Spleen (tissue), 11 donors: ENCODE measurements around the gene RAPGEF6. TPM values are rescaled to one million over a fixed set of nuclear protein-coding genes. Genes with fewer than 3 reads are reported as not detected.

Experiments used
- DNase-seq: peaks from one replicate; pipeline ENCODE4 v3.0.0-alpha.2; 2020
- H3K27ac ChIP-seq, 8 donors: fragments of 200-600 bp; sonication (generic) in 7 of 8; 1 replicate in 4 of 8; 2 replicates in 4 of 8; pipeline versions ENCODE4 v1.5.0 to v1.8.0; 2016 to 2021; ENCODE audit warnings: inconsistent platforms in 4 of 8, mild to moderate bottlenecking in 4 of 8, moderate library complexity in 1 of 8
- H3K27me3 ChIP-seq, 7 donors: fragments of 200-600 bp; sonication (generic) in 6 of 7; replicated peaks in 1 of 7; 1 replicate in 4 of 7; 2 replicates in 3 of 7; pipeline versions ENCODE4 v1.5.0 to v1.8.0; 2016 to 2021; ENCODE audit warnings: inconsistent platforms in 3 of 7, mild to moderate bottlenecking in 1 of 7
- H3K36me3 ChIP-seq, 6 donors: fragments of 200-600 bp; sonication (generic) in 5 of 6; 1 replicate in 4 of 6; 2 replicates in 2 of 6; pipeline versions ENCODE4 v1.5.0 to v1.8.0; 2016 to 2021; ENCODE audit warnings: inconsistent platforms in 2 of 6
- H3K4me1 ChIP-seq, 6 donors: fragments of 200-600 bp; sonication (generic) in 5 of 6; 1 replicate in 3 of 6; 2 replicates in 3 of 6; pipeline versions ENCODE4 v1.5.0 to v1.8.0; 2016 to 2021; ENCODE audit warnings: inconsistent platforms in 3 of 6
- H3K4me3 ChIP-seq, 8 donors: fragments of 200-600 bp; sonication (generic) in 7 of 8; 1 replicate in 4 of 8; 2 replicates in 4 of 8; pipeline versions ENCODE4 v1.5.0 to v1.8.0; 2016 to 2021; ENCODE audit warnings: inconsistent platforms in 4 of 8, mild to moderate bottlenecking in 4 of 8, moderate library complexity in 2 of 8
- H3K9me3 ChIP-seq, 8 donors: fragments of 200-600 bp; sonication (generic) in 7 of 8; 1 replicate in 4 of 8; 2 replicates in 4 of 8; pipeline versions ENCODE4 v1.5.0 to v1.8.0; 2016 to 2021; ENCODE audit warnings: inconsistent platforms in 4 of 8
- POLR2A ChIP-seq, 3 donors: fragments of 450-650 bp; IDR thresholded peaks; one replicate each; pipeline ENCODE4 v1.5.1; 2017; ENCODE audit warnings: antibody characterized with exemption in 3 of 3, mild to moderate bottlenecking in 1 of 3
- POLR2AphosphoS5 ChIP-seq, 3 donors: sonication (generic); formaldehyde crosslinking; IDR thresholded peaks; one replicate each; pipeline ENCODE4 v1.5.1; 2017; ENCODE audit warnings: antibody characterized with exemption in 3 of 3
- WGBS, 5 donors: extraction: QIAGEN DNeasy Blood & Tissue Kit in 3 of 5; methylation state at CpG; one replicate each; pipeline versions ENCODE4 v1.1.5 to v1.1.7; 2013 to 2018; 5-methylcytosine and 5-hydroxymethylcytosine counted together
- intact Hi-C: fragments of 100-400 bp; cut with DNase I; formaldehyde crosslinking; loops from one replicate; pipeline ENCODE4 v1.15.0; 2023; ENCODE audit warnings: low total_unique reads
- polyA plus RNA-seq, 3 donors: library from polyadenylated mRNA; stranded (reverse); fragments of 200-250 nt; gene quantifications; one replicate each; pipeline ENCODE4 v1.2.1, GENCODE V29; 2013
- total RNA-seq, 7 donors: library from RNA; depleted of rRNA in 3 of 7; stranded (reverse); fragments of >200 nt in 3 of 7; fragmentation: NEBNext Ultra II Directional in 4 of 7; extraction: Animal tissue kit (Norgen Biotek cat#: 25700) in 4 of 7; gene quantifications; one replicate each; pipeline versions ENCODE4 v1.1.0 to v1.2.1, GENCODE V29; 2016 to 2021
- TF ChIP-seq, protein P1 (sequence below), 11 experiments: fragments of 200-600 bp in 7 of 11; fragments of 450-650 bp in 4 of 11; sonication (generic) in 4 of 11; IDR thresholded peaks in 8 of 11; conservative IDR thresholded peaks in 3 of 11; 1 replicate in 7 of 11; 2 replicates in 4 of 11; pipeline versions ENCODE4 v1.4.0 to v1.8.0; 2016 to 2021; ENCODE audit warnings: antibody characterized with exemption in 11 of 11, inconsistent platforms in 4 of 11, mild to moderate bottlenecking in 1 of 11
- donor health status: healthy with polysubstance abuse.
- donor health status: DM: no; HTN: no; CAD: no; lungs with moderate emphysema.
- donor health status: DM: no; HTN: no; CAD: no.
- donor health status: Bipolar disorder and iron deficiency.
- donor health status: healthy.
- donor health status: DM: no; HTN: no; CAD: no.
- donor health status: DM: yes; HTN: yes; CAD: no.

The RAPGEF6 gene
- total and polyA plus RNA-seq, 10 donors, result 3.8 to 56.4 (median 43.2) TPM

DNA sequence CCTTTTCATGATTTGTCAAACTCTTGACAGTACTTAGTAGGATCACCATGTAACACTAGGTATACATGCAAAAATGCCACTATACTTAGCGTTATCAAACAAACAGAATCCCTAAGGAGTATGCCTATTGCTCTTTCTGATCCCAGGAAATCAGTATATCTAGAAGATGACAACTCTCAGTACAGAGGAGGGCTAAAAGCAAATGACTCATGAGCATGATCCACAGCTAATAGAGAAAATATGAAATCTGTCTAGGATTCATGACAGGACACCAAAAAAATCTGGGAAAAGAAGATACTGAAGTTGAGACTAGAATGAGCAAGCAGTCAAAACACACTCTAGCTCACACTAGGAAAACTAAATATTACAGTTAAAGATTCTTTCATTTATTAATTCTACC, 89.2 kb downstream of the RAPGEF6 start:
- Histone ChIP-seq H3K4me3 (peak overlapping the region in 5 of 8 donors; percentile 6 to 61 (median 31)), H3K27me3 (no peaks in the 10 kb centered on the region), H3K9me3 (no peaks in the 10 kb centered on the region), H3K27ac (no peak overlapping the region), H3K4me1 (peaks cover 0 to 70% (median 5%) of the 10 kb centered on the region in 6 donors), H3K36me3 (peaks cover 0 to 45% (median 3%) of the 10 kb centered on the region in 6 donors)
- DNase-seq, result no peak
- intact Hi-C loops, result no loop called here
- TF ChIP-seq POLR2AphosphoS5 (IDR thresholded peaks at IDR 0.05) (no peak), POLR2A (IDR thresholded peaks at IDR 0.05) (no peak)
- TF ChIP-seq, protein P1, sequence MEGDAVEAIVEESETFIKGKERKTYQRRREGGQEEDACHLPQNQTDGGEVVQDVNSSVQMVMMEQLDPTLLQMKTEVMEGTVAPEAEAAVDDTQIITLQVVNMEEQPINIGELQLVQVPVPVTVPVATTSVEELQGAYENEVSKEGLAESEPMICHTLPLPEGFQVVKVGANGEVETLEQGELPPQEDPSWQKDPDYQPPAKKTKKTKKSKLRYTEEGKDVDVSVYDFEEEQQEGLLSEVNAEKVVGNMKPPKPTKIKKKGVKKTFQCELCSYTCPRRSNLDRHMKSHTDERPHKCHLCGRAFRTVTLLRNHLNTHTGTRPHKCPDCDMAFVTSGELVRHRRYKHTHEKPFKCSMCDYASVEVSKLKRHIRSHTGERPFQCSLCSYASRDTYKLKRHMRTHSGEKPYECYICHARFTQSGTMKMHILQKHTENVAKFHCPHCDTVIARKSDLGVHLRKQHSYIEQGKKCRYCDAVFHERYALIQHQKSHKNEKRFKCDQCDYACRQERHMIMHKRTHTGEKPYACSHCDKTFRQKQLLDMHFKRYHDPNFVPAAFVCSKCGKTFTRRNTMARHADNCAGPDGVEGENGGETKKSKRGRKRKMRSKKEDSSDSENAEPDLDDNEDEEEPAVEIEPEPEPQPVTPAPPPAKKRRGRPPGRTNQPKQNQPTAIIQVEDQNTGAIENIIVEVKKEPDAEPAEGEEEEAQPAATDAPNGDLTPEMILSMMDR (IDR thresholded peaks at IDR 0.05 in 8 of 11, conservative IDR thresholded peaks at IDR 0.05 in 3 of 11), result no peak
- 84 to 97% (median 93%) methylated on average over 1 of the region's 1 CpG for WGBS, 5 donors

DNA sequence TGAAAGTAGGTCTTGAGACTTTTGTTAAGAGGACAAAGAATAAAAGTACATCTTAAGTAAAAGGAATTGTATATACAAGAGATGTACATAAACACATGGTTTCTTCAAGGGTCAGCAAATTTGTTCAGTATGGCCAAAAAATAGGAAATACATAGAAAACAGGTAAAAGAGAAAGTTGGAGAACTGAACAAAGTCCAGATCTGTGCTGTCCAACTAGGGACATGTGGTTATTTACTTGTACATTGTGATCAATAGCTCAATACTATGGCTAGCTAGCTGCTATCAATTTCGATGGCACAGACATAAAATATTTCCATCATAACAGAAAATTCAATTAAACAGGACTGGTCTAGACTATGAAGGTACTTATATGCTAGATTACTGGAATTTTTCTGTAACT, 92.3 kb downstream of the RAPGEF6 start:
- H3K36me3 ChIP-seq, result peaks cover 0 to 51% (median 3%) of the 10 kb centered on the region in 6 donors
- H3K27ac ChIP-seq, result no peak overlapping the region
- H3K4me3 ChIP-seq, result no peak overlapping the region
- intact Hi-C loops, result no loop called here
- WGBS, 5 donors, result 97 to 99% (median 98%) methylated on average over 1 of the region's 1 CpG
- H3K9me3 ChIP-seq, result no peaks in the 10 kb centered on the region
- TF ChIP-seq POLR2A (IDR thresholded peaks at IDR 0.05) (no peak), POLR2AphosphoS5 (IDR thresholded peaks at IDR 0.05) (no peak)
- TF ChIP-seq, protein P1 (IDR thresholded peaks at IDR 0.05 in 8 of 11, conservative IDR thresholded peaks at IDR 0.05 in 3 of 11), result no peak
- H3K27me3 ChIP-seq, result no peaks in the 10 kb centered on the region
- no peak for DNase-seq
- peaks cover 0 to 72% (median 4%) of the 10 kb centered on the region in 6 donors for H3K4me1 ChIP-seq

DNA sequence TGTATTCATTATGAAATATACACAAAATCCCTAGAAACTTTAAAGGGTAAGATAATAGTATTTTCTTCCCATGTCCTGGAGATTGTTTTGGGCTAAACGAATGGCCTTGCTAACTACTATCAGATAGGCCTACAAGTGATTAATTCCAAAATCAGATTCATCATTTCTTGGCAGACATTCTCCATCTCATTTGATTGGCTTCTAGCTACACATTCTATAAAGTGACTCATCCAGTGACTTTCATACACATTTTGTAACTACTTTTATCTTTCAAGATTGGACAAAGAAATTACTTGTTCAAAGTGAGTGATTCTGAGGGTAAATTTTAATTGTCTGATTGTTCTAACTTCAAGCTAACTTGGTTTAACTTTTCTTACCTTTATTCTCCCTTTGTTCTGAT, 93.3 kb downstream of the RAPGEF6 start:
- Histone ChIP-seq H3K27ac (no peak overlapping the region), H3K4me3 (no peak overlapping the region), H3K27me3 (no peaks in the 10 kb centered on the region), H3K36me3 (peaks cover 0 to 44% (median 3%) of the 10 kb centered on the region in 6 donors), H3K4me1 (peaks cover 0 to 80% (median 10%) of the 10 kb centered on the region in 6 donors), H3K9me3 (no peaks in the 10 kb centered on the region)
- WGBS, 5 donors, result 74 to 91% (median 87%) methylated on average over 1 of the region's 1 CpG
- intact Hi-C loops, result no loop called here
- DNase-seq, result no peak
- no peak for TF ChIP-seq POLR2A (IDR thresholded peaks at IDR 0.05)

DNA sequence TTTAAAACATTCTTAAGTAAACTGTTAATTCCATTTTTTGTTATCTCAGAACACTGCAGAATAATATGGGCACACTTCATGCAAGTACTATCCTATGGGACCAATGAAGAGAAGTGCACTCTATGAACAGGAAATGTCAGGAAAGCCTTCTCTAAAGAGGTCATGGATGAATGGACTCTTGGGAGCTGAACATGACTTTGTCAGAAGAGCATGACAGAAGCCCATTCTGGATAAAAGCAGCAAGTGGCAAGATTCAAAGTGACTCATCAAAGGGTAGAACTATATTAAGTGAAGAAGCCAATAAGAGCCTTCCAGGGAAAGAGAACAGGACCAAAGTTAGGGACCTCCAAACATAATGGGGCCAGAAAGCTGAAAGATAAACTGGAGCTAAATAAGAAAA, 94.0 kb downstream of the RAPGEF6 start:
- Histone ChIP-seq H3K36me3 (peaks cover 0 to 37% (median 3%) of the 10 kb centered on the region in 6 donors), H3K4me3 (no peak overlapping the region)
- intact Hi-C loops, result no loop called here

More for the DNA sequence above, 94.0 kb downstream of the RAPGEF6 start:
- no peak for DNase-seq
- Histone ChIP-seq H3K27ac (no peak overlapping the region), H3K4me1 (peaks cover 0 to 84% (median 17%) of the 10 kb centered on the region in 6 donors), H3K27me3 (no peaks in the 10 kb centered on the region), H3K9me3 (no peaks in the 10 kb centered on the region)
- TF ChIP-seq, protein P1 (IDR thresholded peaks at IDR 0.05 in 8 of 11, conservative IDR thresholded peaks at IDR 0.05 in 3 of 11), result no peak
- TF ChIP-seq POLR2AphosphoS5 (IDR thresholded peaks at IDR 0.05) (no peak), POLR2A (IDR thresholded peaks at IDR 0.05) (no peak)
